Chondrocyte (in vitro differentiated cells): Measurements from ENCODE around the gene RGS19. TPM values are rescaled to one million over a fixed set of nuclear protein-coding genes. Genes with fewer than 3 reads are reported as not detected.
A peak's percentile ranks its signal among the peaks of the same experiment; 100 is the strongest.
"Not testable (repeated sequence)": the region's sequence is repeated elsewhere in the genome, so short reads cannot be mapped to it uniquely, and the experiment has no call there.

Experiments
- DNase-seq: peaks from one replicate; pipeline ENCODE4 v3.0.0; 2021; ENCODE audit warnings: mixed read lengths, low spot score
- H3K27ac Mint-ChIP-seq: one replicate; pipeline ENCODE4 v1.8.0; 2021; ENCODE audit warnings: mild to moderate bottlenecking, moderate library complexity, mixed read lengths; ENCODE audit not compliant: unreplicated experiment
- H3K27me3 Mint-ChIP-seq: 2 replicates; pipeline ENCODE4 v1.8.0; 2021; ENCODE audit warnings: low read depth, mixed read lengths
- H3K36me3 Mint-ChIP-seq: 2 replicates; pipeline ENCODE4 v1.8.0; 2021; ENCODE audit warnings: low read depth, mixed read lengths
- H3K4me1 Mint-ChIP-seq: 2 replicates; pipeline ENCODE4 v1.8.0; 2021; ENCODE audit warnings: low read depth, mild to moderate bottlenecking, mixed read lengths
- H3K4me3 Mint-ChIP-seq: one replicate; pipeline ENCODE4 v1.8.0; 2021; ENCODE audit warnings: mild to moderate bottlenecking, moderate library complexity, mixed read lengths; ENCODE audit not compliant: unreplicated experiment
- H3K9me3 Mint-ChIP-seq: 2 replicates; pipeline ENCODE4 v1.8.0; 2021; ENCODE audit warnings: low read depth, mixed read lengths
- long read RNA-seq: library from polyadenylated mRNA; stranded (forward); transcript quantifications from one replicate; pipeline ENCODE4 v2.0.0, GENCODE V29; 2021
- total RNA-seq: library from RNA; stranded (reverse); gene quantifications from 3 replicates; pipeline ENCODE4 v1.2.1, GENCODE V29; 2021
- TF ChIP-seq, protein P1 (sequence below): fragments of 200-600 bp; sonication (generic); IDR thresholded peaks from 2 replicates; pipeline ENCODE4 v1.5.0; 2021; ENCODE audit warnings: antibody characterized with exemption, mild to moderate bottlenecking, moderate library complexity

The RGS19 gene, protein sequence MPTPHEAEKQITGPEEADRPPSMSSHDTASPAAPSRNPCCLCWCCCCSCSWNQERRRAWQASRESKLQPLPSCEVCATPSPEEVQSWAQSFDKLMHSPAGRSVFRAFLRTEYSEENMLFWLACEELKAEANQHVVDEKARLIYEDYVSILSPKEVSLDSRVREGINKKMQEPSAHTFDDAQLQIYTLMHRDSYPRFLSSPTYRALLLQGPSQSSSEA
- total RNA-seq, result 15.7 to 18.5 TPM (median 18.1 TPM) in 3 replicates
- long read RNA-seq, transcript RGS19-201 (6 exons, 1,510 nt), result minor isoform, 9 of 40 reads
- long read RNA-seq, transcript RGS19-202 (6 exons, 1,593 nt), result major isoform, 15 of 40 reads
- long read RNA-seq, partial matches to known transcripts, result 0 of 40 reads
- long read RNA-seq, other reads (novel, unspliced or antisense), result 16 of 40 reads

DNA sequence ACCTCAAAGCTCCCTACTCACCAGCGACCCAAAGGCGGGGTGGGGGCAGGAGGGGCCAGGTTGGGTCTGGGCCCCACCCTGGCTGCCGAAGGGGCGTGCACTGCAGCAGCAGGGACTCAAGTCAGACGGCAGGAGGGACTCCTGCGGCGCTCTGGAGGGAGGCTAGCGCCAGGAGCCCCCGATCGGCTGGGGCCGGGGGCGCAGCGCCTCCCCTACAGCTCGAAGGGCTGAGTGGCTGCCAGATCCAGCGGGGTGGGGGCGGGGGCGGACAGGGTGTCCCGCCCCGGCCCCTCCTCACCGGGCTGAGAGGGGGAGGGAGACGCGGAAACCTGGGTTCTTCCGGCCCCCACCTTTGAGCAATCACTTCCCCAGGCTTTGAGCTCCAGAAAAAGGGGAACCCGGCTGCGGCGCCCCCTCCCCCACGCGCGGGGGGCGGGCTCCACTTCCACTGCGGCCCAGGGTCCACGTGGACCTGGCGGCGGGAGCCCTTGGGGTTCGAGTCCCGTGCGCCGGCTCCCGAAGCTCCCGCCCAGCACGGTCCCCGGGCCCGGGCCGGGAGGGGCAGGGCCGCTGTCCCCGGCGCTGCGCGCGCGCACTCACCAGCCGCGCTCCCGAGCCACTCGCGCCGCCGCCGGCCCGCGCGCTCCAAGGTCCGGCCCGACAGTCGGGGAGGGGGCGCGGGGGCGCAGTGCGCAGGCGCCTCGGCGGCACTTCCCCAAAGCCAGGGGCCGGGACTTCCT lies at the start of gene RGS19:
TSS of gene RGS19 (minus strand) at position 246 of the 740 bp plus-strand sequence. CDS start 2,632 bp downstream, outside the sequence.
- Mint-ChIP-seq H3K4me1 (peaks cover 32% of the 10 kb centered on the region), H3K4me3 (peak within 1 kb of the TSS; percentile 79), H3K27ac (peak within 1 kb of the TSS; percentile 36), H3K36me3 (no peaks in the 10 kb centered on the region), H3K9me3 (no peaks in the 10 kb centered on the region), H3K27me3 (peaks cover 2% of the 10 kb centered on the region)
- no peak for DNase-seq
- TF ChIP-seq, protein P1, sequence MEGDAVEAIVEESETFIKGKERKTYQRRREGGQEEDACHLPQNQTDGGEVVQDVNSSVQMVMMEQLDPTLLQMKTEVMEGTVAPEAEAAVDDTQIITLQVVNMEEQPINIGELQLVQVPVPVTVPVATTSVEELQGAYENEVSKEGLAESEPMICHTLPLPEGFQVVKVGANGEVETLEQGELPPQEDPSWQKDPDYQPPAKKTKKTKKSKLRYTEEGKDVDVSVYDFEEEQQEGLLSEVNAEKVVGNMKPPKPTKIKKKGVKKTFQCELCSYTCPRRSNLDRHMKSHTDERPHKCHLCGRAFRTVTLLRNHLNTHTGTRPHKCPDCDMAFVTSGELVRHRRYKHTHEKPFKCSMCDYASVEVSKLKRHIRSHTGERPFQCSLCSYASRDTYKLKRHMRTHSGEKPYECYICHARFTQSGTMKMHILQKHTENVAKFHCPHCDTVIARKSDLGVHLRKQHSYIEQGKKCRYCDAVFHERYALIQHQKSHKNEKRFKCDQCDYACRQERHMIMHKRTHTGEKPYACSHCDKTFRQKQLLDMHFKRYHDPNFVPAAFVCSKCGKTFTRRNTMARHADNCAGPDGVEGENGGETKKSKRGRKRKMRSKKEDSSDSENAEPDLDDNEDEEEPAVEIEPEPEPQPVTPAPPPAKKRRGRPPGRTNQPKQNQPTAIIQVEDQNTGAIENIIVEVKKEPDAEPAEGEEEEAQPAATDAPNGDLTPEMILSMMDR, result no peak

GRCh38 chr20:64123517-64123916 lies 44.2 kb upstream of the RGS19 start:
- H3K27ac Mint-ChIP-seq, H3K4me3 Mint-ChIP-seq, DNase-seq, H3K9me3 Mint-ChIP-seq, H3K36me3 Mint-ChIP-seq, H3K4me1 Mint-ChIP-seq: not testable (repeated sequence)
- peaks cover 35% of the 10 kb centered on the region for H3K27me3 Mint-ChIP-seq

DNA sequence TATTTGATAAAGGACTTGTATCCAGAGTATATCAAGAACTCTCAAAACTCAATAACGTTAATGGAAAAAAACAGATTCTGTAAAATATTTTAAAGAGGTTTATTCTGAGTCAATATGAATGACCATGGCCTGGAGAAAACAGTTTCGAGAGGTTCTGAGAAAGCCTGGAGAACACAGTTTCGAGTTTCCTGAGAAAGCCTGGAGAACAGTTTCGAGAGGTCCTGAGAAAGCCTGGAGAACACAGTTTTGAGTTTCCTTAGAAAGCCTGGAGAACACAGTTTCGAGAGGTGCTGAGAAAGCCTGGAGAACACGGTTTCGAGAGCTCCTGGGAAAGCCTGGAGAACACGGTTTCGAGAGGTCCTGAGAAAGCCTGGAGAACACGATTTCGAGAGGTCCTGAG lies 43.6 kb upstream of the RGS19 start:
- not testable (repeated sequence) for H3K4me1 Mint-ChIP-seq, H3K27ac Mint-ChIP-seq, H3K36me3 Mint-ChIP-seq, DNase-seq, H3K9me3 Mint-ChIP-seq, H3K4me3 Mint-ChIP-seq
- peaks cover 29% of the 10 kb centered on the region for H3K27me3 Mint-ChIP-seq

- no peak overlapping the region for H3K4me3 Mint-ChIP-seq
- peaks cover 27% of the 10 kb centered on the region for H3K27me3 Mint-ChIP-seq
- H3K27ac Mint-ChIP-seq, result no peak overlapping the region
- H3K36me3 Mint-ChIP-seq, result no peaks in the 10 kb centered on the region
- TF ChIP-seq, protein P1, result no peak
- peak; percentile 34 for DNase-seq
- H3K4me1 Mint-ChIP-seq, result peaks cover 7% of the 10 kb centered on the region
- no peaks in the 10 kb centered on the region for H3K9me3 Mint-ChIP-seq
Observed at GRCh38 chr20:64121586-64121985, 42.3 kb upstream of the RGS19 start.

GRCh38 chr20:64119681-64120341 lies 40.5 kb upstream of the RGS19 start:
- TF ChIP-seq, protein P1, result no peak
- Mint-ChIP-seq H3K36me3 (no peaks in the 10 kb centered on the region), H3K27ac (no peak overlapping the region), H3K4me3 (peak overlapping the region; percentile 40), H3K9me3 (no peaks in the 10 kb centered on the region), H3K4me1 (peaks cover 7% of the 10 kb centered on the region), H3K27me3 (peaks cover 23% of the 10 kb centered on the region)
- DNase-seq, result peak; percentile 54

DNA sequence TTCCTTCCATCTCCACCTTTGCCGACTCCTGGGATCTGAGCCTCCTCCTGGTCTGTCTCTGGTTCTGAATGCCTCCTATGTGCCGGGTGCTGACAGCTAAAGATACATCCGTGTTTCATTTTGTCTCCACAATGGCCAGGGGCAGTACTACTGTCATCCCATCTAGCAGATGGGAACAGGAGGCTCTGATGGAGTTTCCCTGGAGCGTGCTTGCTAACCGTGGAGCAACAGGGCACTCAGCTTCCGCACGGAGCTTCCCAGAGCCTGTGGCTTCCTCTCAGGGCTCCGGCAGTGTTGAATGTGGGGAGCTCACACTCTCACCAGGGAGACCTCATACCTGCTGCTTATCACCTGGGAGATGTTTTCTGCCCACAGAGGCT lies 40.0 kb upstream of the RGS19 start:
- Mint-ChIP-seq H3K36me3 (no peaks in the 10 kb centered on the region), H3K27me3 (peaks cover 19% of the 10 kb centered on the region), H3K27ac (no peak overlapping the region), H3K4me1 (peaks cover 7% of the 10 kb centered on the region), H3K9me3 (no peaks in the 10 kb centered on the region), H3K4me3 (no peak overlapping the region)
- no peak for DNase-seq
- TF ChIP-seq, protein P1, result no peak

- not testable (repeated sequence) for H3K4me1 Mint-ChIP-seq, H3K4me3 Mint-ChIP-seq, H3K27me3 Mint-ChIP-seq, H3K27ac Mint-ChIP-seq, DNase-seq, H3K9me3 Mint-ChIP-seq, H3K36me3 Mint-ChIP-seq
Observed at GRCh38 chr20:64117432-64117777, 38.1 kb upstream of the RGS19 start.
